Spleen (tissue), 11 donors: ENCODE measurements around the gene TBCA. TPM values are rescaled to one million over a fixed set of nuclear protein-coding genes. Genes with fewer than 3 reads are reported as not detected.

Source experiments
- DNase-seq: peaks from one replicate; pipeline ENCODE4 v3.0.0-alpha.2; 2020
- H3K27ac ChIP-seq, 8 donors: fragments of 200-600 bp; sonication (generic) in 7 of 8; 1 replicate in 4 of 8; 2 replicates in 4 of 8; pipeline versions ENCODE4 v1.5.0 to v1.8.0; 2016 to 2021; ENCODE audit warnings: inconsistent platforms in 4 of 8, mild to moderate bottlenecking in 4 of 8, moderate library complexity in 1 of 8
- H3K27me3 ChIP-seq, 7 donors: fragments of 200-600 bp; sonication (generic) in 6 of 7; replicated peaks in 1 of 7; 1 replicate in 4 of 7; 2 replicates in 3 of 7; pipeline versions ENCODE4 v1.5.0 to v1.8.0; 2016 to 2021; ENCODE audit warnings: inconsistent platforms in 3 of 7, mild to moderate bottlenecking in 1 of 7
- H3K36me3 ChIP-seq, 6 donors: fragments of 200-600 bp; sonication (generic) in 5 of 6; 1 replicate in 4 of 6; 2 replicates in 2 of 6; pipeline versions ENCODE4 v1.5.0 to v1.8.0; 2016 to 2021; ENCODE audit warnings: inconsistent platforms in 2 of 6
- H3K4me1 ChIP-seq, 6 donors: fragments of 200-600 bp; sonication (generic) in 5 of 6; 1 replicate in 3 of 6; 2 replicates in 3 of 6; pipeline versions ENCODE4 v1.5.0 to v1.8.0; 2016 to 2021; ENCODE audit warnings: inconsistent platforms in 3 of 6
- H3K4me3 ChIP-seq, 8 donors: fragments of 200-600 bp; sonication (generic) in 7 of 8; 1 replicate in 4 of 8; 2 replicates in 4 of 8; pipeline versions ENCODE4 v1.5.0 to v1.8.0; 2016 to 2021; ENCODE audit warnings: inconsistent platforms in 4 of 8, mild to moderate bottlenecking in 4 of 8, moderate library complexity in 2 of 8
- H3K9me3 ChIP-seq, 8 donors: fragments of 200-600 bp; sonication (generic) in 7 of 8; 1 replicate in 4 of 8; 2 replicates in 4 of 8; pipeline versions ENCODE4 v1.5.0 to v1.8.0; 2016 to 2021; ENCODE audit warnings: inconsistent platforms in 4 of 8
- POLR2A ChIP-seq, 3 donors: fragments of 450-650 bp; IDR thresholded peaks; one replicate each; pipeline ENCODE4 v1.5.1; 2017; ENCODE audit warnings: antibody characterized with exemption in 3 of 3, mild to moderate bottlenecking in 1 of 3
- POLR2AphosphoS5 ChIP-seq, 3 donors: sonication (generic); formaldehyde crosslinking; IDR thresholded peaks; one replicate each; pipeline ENCODE4 v1.5.1; 2017; ENCODE audit warnings: antibody characterized with exemption in 3 of 3
- WGBS, 5 donors: extraction: QIAGEN DNeasy Blood & Tissue Kit in 3 of 5; methylation state at CpG; one replicate each; pipeline versions ENCODE4 v1.1.5 to v1.1.7; 2013 to 2018; 5-methylcytosine and 5-hydroxymethylcytosine counted together
- intact Hi-C: fragments of 100-400 bp; cut with DNase I; formaldehyde crosslinking; loops from one replicate; pipeline ENCODE4 v1.15.0; 2023; ENCODE audit warnings: low total_unique reads
- polyA plus RNA-seq, 3 donors: library from polyadenylated mRNA; stranded (reverse); fragments of 200-250 nt; gene quantifications; one replicate each; pipeline ENCODE4 v1.2.1, GENCODE V29; 2013
- total RNA-seq, 7 donors: library from RNA; depleted of rRNA in 3 of 7; stranded (reverse); fragments of >200 nt in 3 of 7; fragmentation: NEBNext Ultra II Directional in 4 of 7; extraction: Animal tissue kit (Norgen Biotek cat#: 25700) in 4 of 7; gene quantifications; one replicate each; pipeline versions ENCODE4 v1.1.0 to v1.2.1, GENCODE V29; 2016 to 2021
- TF ChIP-seq, protein P1 (sequence below), 11 experiments: fragments of 200-600 bp in 7 of 11; fragments of 450-650 bp in 4 of 11; sonication (generic) in 4 of 11; IDR thresholded peaks in 8 of 11; conservative IDR thresholded peaks in 3 of 11; 1 replicate in 7 of 11; 2 replicates in 4 of 11; pipeline versions ENCODE4 v1.4.0 to v1.8.0; 2016 to 2021; ENCODE audit warnings: antibody characterized with exemption in 11 of 11, inconsistent platforms in 4 of 11, mild to moderate bottlenecking in 1 of 11
- donor health status: healthy with polysubstance abuse.
- donor health status: DM: no; HTN: no; CAD: no; lungs with moderate emphysema.
- donor health status: DM: no; HTN: no; CAD: no.
- donor health status: Bipolar disorder and iron deficiency.
- donor health status: healthy.
- donor health status: DM: no; HTN: no; CAD: no.
- donor health status: DM: yes; HTN: yes; CAD: no.

Gene TBCA
- total and polyA plus RNA-seq, 10 donors, result 92.2 to 267 (median 108) TPM

DNA sequence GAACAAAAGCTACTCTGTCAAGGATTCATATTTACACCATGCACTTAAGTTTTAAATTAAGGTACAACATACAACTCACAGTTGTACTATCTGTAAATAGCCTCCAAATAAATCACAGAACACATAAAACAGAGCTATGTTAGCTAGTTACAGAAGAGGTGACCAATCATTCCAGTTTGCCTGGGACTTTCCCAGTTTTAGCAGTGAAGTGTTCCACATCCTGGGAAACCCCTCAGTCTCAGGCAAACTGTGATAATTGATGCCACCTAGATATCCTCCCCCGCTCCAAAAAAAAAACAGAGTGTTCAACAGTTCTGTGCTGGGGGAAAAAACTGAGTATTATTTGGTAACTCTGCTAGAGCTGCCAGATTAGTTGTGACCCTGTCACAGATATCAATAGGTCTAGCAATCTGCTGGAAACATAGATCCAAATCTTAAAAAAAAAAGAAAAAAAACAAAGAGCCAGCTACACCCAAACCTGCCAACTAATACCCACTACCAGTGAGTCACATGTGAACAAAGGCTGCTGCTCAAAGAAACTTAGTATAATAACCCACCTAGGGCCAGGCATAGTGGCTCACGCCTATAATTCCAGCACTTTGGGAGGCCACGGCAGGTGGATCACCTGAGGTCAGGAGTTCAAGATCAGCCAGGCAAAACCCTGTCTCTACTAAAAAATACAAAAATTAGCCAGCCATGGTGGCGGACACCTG is 5.7 kb downstream of the TBCA start:
- intact Hi-C loops, result no loop called here
- H3K4me1 ChIP-seq, result peaks cover 35 to 81% (median 59%) of the 10 kb centered on the region in 6 donors

DNA sequence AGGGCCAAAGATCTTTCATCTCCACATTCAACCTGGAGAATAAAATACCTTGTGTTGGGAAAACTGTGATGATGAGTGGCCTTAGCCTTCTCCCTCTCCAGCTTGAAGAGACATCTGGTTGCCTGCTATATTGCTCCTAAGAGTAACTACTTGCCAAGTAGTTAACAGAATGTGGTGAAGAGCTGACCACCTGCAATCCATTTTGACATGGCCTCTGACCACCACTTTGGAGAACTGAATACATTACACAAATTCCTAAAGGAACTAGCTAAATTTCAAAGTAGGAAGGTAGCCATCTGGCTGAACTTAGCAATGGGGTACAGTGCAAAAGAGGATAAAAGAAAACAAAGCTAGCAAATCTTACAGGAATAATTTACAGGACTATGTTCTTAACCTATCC is 7.2 kb downstream of the TBCA start:
- no peak overlapping the region for H3K4me3 ChIP-seq
- peaks cover 23 to 66% (median 49%) of the 10 kb centered on the region in 6 donors for H3K4me1 ChIP-seq
- H3K27me3 ChIP-seq, result no peaks in the 10 kb centered on the region
- no peaks in the 10 kb centered on the region for H3K9me3 ChIP-seq
- no peak for DNase-seq
- H3K27ac ChIP-seq, result no peak overlapping the region
- TF ChIP-seq POLR2A (IDR thresholded peaks at IDR 0.05), result no peak
- TF ChIP-seq POLR2AphosphoS5 (IDR thresholded peaks at IDR 0.05), result no peak
- TF ChIP-seq, protein P1, sequence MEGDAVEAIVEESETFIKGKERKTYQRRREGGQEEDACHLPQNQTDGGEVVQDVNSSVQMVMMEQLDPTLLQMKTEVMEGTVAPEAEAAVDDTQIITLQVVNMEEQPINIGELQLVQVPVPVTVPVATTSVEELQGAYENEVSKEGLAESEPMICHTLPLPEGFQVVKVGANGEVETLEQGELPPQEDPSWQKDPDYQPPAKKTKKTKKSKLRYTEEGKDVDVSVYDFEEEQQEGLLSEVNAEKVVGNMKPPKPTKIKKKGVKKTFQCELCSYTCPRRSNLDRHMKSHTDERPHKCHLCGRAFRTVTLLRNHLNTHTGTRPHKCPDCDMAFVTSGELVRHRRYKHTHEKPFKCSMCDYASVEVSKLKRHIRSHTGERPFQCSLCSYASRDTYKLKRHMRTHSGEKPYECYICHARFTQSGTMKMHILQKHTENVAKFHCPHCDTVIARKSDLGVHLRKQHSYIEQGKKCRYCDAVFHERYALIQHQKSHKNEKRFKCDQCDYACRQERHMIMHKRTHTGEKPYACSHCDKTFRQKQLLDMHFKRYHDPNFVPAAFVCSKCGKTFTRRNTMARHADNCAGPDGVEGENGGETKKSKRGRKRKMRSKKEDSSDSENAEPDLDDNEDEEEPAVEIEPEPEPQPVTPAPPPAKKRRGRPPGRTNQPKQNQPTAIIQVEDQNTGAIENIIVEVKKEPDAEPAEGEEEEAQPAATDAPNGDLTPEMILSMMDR (IDR thresholded peaks at IDR 0.05 in 8 of 11, conservative IDR thresholded peaks at IDR 0.05 in 3 of 11), result no peak
- peaks cover 0 to 46% (median 11%) of the 10 kb centered on the region in 6 donors for H3K36me3 ChIP-seq
- intact Hi-C loops, result no loop called here

More for the DNA sequence above, 5.7 kb downstream of the TBCA start:
- no peak overlapping the region for H3K4me3 ChIP-seq
- DNase-seq, result no peak
- 95 to 99% (median 97%) methylated on average over 4 of the region's 4 CpGs for WGBS, 5 donors
- TF ChIP-seq, protein P1 (IDR thresholded peaks at IDR 0.05 in 8 of 11, conservative IDR thresholded peaks at IDR 0.05 in 3 of 11), result no peak
- no peak for TF ChIP-seq POLR2AphosphoS5 (IDR thresholded peaks at IDR 0.05)
- no peak for TF ChIP-seq POLR2A (IDR thresholded peaks at IDR 0.05)
- H3K36me3 ChIP-seq, result peaks cover 0 to 44% (median 11%) of the 10 kb centered on the region in 6 donors
- no peaks in the 10 kb centered on the region for H3K27me3 ChIP-seq
- H3K27ac ChIP-seq, result no peak overlapping the region
- no peaks in the 10 kb centered on the region for H3K9me3 ChIP-seq

DNA sequence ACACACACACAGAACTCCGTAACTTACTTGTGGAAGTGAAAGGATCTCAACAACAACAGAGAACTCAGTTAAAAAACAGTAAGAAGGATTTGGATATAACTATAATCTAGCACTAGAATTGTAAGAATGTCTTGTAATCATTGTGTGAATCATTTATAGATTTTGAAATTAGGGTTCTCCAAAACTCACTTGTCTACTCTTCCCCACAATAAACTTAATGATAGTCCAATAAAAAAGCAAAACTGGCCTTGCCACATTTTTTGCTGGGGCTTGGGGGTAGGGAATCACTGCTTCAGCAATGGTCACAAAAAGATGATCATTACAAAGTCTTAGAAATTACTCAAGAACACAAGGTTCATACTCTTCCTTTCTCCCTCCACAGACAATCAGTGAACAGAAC is 8.8 kb downstream of the TBCA start:
- Histone ChIP-seq H3K4me3 (no peak overlapping the region), H3K36me3 (peaks cover 0 to 48% (median 11%) of the 10 kb centered on the region in 6 donors), H3K27me3 (no peaks in the 10 kb centered on the region), H3K27ac (no peak overlapping the region), H3K4me1 (peaks cover 8 to 50% (median 32%) of the 10 kb centered on the region in 6 donors), H3K9me3 (peaks cover 0 to 14% (median 9%) of the 10 kb centered on the region in 8 donors)
- intact Hi-C loops, result no loop called here
- DNase-seq, result no peak
- TF ChIP-seq POLR2AphosphoS5 (IDR thresholded peaks at IDR 0.05) (no peak), POLR2A (IDR thresholded peaks at IDR 0.05) (no peak)
- TF ChIP-seq, protein P1 (IDR thresholded peaks at IDR 0.05 in 8 of 11, conservative IDR thresholded peaks at IDR 0.05 in 3 of 11), result no peak
- 92 to 98% (median 97%) methylated on average over 1 of the region's 1 CpG for WGBS, 5 donors

DNA sequence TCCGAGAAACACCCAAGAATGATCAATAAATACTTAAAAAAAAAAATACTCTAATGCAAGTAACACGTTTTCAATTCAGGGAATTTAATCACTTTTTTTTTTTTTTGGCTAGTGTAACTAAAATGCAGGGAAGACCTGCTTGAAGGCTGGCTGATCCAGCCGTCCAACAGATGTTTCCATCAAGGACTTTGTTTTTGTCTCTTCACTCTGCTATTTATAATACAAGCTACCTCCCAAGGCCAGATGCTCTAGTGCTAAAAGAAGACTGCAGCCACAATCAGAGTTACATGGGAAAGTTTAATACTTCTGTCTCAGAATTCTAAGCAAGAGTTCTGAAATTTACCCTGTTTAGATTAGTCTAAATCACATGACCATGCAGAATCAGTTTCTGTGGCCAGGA is 14.5 kb downstream of the TBCA start:
- Histone ChIP-seq H3K9me3 (peaks cover 0 to 14% (median 9%) of the 10 kb centered on the region in 8 donors), H3K4me3 (no peak overlapping the region), H3K27ac (no peak overlapping the region), H3K4me1 (peaks cover 0 to 14% (median 3%) of the 10 kb centered on the region in 6 donors), H3K36me3 (peaks cover 0 to 24% (median 0%) of the 10 kb centered on the region in 6 donors), H3K27me3 (no peaks in the 10 kb centered on the region)
- WGBS, 5 donors, result 51 to 69% (median 60%) methylated on average over 3 of the region's 3 CpGs
- DNase-seq, result no peak
- no peak for TF ChIP-seq POLR2A (IDR thresholded peaks at IDR 0.05)
- intact Hi-C loops, result no loop called here
